ENCODE results near the gene ATAD3C.
"Not testable (repeated sequence)": the region's sequence is repeated elsewhere in the genome, so short reads cannot be mapped to it uniquely, and the experiment has no call there.

The ATAD3C gene

DNA sequence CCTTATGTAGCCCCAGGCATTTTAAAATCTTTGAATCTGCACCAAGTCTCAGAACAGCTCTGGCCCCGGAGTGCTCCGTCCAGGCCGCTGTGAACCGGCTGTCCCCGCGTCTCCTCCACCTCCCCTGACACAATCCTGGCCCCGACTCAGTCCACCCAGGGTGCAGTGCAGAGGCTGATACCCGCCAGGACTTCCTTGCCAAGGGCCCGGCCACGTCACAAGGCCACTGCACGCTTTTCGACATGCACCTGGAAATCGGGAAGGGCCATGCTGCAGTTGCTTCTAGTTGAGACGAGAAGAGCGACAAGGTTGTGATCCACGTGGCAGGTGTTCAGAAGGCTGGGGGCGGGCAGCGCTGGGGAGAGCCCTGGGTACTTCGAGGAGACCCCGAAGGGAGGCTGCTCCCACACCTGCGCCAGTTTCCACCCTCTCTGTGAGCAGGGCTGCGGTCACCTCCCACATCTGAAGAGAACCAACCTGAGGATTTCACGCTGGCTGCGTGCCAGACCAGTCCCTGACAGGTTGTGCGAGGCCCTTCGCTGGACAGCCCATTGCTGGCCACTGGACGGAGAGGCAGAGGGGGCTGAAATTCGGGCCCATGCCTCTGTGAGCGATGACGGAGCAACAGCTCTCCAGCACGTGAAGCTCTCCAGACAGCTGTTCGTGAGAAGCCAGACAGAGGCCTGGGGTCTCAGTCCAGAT lies 7.3 kb upstream of the ATAD3C start:
- no peak for DNase-seq (ENCODE audit: low read depth, low spot score)

DNA sequence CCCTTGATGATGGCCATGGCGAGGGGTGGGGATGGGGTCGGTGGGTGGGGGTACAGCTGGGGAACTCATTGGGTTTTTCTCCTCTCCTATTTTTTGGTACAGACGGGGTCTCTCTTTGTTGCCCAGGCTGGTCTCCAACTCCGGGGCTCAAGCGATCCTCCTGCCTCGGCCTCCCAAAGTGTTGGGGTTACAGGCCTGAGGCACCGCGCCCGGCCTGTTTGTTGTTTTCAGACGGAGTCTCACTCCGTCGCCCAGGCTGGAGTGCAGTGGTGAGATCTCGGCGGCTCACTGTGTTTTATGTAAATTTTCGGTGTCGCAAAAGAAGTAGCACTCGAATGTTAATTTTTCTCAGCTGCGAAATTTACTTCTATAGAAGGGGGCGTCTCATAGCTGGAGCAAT lies 2.9 kb upstream of the ATAD3C start:
- not testable (repeated sequence) for DNase-seq (ENCODE audit: low read depth, low spot score)

DNA sequence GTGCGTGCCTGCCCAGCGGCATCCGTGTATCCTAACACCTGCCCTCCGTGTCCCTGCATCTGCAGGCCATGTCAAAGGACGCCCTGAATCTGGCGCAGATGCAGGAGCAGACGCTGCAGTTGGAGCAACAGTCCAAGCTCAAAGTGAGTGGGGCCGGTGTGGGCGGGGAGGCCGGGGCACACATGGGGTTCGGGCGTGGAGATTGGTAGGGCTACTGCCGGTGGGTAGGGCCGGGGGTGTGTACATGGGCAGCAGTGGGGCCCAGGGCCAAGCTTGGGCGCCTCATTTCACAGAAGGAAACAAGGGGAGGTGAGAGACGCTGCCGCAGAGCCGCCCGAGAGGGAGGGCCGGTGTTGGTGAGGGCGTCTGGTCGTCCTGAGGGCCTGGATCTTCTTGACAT lies 1.1 kb downstream of the ATAD3C start:
- DNase-seq (ENCODE audit: low read depth, low spot score): not testable (repeated sequence)

DNA sequence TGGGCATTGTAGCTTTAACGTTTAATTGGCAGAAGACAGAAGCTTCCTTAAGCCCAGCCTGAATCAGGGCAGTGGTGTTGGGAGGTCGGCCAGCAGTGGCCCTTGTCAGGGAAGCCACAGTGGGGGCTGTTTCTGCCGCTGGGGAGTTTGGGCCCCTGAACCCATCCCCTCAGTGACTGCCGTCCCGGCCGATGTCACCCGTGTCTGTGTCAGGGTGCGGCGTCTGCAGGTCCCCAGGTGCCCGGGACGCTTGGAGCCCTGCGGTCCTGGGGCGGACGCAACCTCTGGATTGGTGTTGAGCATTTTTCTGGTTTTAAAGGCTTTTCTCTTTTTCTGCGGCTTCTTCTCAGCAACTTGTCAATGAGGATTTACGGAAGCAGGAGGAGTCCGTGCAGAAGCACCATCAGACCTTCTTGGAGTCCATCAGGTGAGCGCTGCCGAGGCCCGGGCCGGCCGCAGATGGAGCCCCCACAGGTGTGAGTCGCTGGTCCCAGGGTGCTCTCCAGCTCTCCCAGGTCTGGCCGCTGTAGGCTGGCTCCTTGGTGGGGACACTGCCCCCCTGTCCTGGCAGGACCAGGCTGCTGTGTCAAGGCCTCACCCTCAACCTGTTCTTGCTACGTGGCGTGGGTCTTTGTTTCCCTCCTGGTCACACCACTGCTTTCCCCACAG lies 2.3 kb downstream of the ATAD3C start:
- DNase-seq (ENCODE audit: low read depth, low spot score): no peak

DNA sequence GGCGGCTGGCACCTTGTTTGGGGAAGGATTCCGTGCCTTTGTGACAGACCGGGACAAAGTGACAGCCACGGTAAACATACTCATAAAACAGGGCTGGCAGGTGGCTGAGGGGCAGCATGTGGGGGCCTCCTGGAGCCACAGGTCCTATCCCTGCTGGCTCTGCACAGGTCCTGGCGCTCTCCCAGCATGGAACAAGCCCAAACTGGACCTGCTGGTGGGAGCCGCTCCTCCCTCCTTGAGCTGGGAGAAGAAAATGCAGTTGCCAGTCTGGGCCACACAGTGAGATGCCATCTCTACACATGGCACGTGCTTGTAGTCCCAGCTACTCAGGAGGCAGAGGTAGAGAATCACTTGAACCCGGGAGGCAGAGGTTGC lies 2.9 kb downstream of the ATAD3C start:
- DNase-seq (ENCODE audit: low read depth, low spot score): not testable (repeated sequence)

DNA sequence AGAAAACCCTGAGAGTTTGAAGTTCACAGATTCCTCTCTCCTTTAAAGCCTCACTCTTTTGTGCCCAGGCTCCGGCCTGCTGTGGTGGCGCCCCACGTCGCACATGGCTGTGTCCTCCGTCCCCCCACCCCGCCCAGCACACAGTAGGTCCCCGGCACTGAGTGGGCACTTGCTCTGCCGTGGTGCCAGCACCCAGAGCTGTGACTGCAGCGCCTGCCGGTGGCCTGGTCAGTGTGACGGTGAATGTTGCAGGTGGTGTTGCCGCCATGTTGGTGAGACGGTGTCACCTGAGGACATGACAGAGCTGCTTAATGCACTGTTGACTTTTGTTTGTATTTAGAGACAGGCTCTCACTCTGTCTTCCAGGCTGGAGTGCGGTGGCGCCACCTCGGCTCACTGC lies 3.4 kb downstream of the ATAD3C start:
- DNase-seq (ENCODE audit: low read depth, low spot score): no peak

DNA sequence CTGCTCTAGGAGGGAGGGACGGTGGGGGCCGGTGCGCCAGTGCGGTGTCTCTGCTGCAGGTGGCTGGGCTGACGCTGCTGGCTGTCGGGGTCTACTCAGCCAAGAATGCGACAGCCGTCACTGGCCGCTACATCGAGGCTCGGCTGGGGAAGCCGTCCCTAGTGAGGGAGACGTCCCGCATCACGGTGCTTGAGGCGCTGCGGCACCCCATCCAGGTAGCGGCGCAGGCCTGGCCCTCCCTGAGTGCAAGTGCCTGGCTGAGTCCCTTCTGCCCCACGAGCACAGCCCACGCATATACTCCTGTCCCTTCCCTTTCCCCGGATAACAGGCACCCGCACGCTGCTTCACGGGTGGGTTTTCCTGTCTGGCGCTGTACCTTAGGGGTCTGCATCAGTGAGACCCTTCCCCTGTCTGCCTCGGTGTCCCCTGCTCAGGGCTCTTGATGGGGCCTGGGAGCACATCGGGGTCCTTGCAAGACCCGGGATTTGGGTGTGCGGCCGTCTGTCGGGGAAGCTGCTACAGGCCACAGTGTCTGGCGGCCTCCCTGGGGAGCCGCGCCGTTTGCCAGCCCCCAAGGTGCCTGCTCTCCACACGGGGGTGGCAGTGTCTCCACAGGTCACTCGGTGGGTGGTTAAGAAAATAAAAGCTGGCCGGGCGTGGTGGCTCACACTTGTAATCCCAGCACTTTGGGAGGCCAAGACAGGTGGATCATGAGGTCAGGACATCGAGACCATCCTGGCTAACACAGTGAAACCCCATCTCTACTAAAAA lies 5.0 kb downstream of the ATAD3C start:
- DNase-seq (ENCODE audit: low read depth, low spot score): not testable (repeated sequence)

DNA sequence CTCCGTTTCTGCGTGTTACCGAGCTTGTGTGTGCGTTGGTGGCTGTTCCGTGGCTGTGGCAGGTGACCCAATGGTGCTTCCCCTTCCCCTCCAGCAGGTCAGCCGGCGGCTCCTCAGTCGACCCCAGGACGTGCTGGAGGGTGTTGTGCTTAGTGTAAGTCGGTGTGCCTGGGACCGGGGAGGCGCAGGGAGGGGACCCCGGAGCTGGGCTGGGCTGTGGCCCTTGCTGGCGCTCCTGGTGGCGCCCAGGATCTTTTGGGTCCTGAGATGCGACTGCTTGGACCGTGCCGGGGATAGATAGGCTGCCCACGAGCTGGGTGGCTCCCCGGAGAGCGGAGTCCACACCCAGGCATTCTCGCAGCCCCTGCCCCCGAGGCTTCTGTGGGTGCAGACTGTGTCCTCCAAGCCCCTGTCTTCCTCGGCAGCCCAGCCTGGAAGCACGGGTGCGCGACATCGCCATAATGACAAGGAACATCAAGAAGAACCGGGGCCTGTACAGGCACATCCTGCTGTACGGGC lies 5.9 kb downstream of the ATAD3C start:
- no peak for DNase-seq (ENCODE audit: low read depth, low spot score)

DNA sequence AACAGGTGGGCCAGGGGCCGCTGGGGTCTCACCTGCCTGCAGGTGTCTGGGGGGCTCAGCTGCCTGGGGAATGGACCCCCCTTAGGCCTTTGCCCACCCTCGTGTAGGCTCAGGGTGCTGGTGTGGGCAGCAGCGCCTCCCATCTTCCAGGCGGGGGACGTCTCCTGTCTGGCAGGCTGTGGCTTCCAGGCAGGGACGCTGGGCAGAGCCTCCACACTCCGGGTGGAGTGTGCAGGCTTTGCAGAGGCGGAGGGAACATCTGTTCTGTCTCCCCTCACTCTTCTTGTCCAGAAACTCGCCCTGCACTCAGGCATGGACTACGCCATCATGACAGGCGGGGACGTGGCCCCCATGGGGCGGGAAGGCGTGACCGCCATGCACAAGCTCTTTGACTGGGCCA lies 6.4 kb downstream of the ATAD3C start:
- DNase-seq (ENCODE audit: low read depth, low spot score): not testable (repeated sequence)

DNA sequence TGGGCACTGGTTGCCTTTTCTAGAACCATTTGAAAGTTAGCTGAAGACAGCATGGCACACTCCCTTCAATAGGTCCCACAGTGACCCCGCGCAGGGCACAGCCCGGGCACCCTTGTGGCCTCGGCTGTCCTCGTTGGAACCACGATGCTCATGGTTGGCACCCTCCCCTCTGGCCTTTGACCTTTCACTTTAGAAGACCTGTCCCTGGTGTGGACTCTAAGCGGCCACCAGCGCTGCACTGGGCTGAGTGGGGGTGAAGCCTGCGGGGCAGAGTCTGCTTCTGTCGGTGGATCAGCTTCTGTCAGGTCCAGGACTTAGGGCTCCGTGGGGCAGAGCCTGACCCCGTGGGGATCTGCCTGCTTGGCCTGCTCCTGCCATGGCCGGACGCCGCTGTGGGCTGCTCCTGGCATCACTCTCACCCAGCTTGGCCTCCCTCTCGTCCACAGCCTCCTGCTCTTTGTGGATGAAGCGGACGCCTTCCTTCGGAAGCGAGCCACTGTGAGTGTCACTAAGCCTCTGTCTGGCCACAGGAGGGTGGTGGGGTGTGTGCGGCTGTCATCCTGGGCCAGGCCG lies 7.3 kb downstream of the ATAD3C start:
- DNase-seq (ENCODE audit: low read depth, low spot score): not testable (repeated sequence)

DNA sequence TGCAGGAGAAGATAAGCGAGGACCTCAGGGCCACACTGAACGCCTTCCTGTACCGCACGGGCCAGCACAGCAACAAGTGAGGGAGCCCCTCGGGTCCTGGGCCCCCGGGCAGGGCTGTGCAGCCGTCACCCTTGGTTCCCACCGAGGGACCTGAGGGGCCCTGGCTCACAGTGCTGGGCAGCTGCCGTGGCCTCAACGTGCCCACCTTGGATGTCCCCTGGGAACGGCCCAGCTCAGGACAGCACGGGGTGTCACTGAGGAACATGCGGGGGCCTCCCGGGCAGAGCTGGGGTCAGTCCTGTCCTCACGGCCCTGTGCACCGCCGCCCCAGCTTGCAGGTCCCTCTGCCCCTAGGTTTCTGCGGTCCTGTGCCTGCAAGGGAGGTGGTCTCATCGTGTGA lies 9.7 kb downstream of the ATAD3C start:
- not testable (repeated sequence) for DNase-seq (ENCODE audit: low read depth, low spot score)

DNA sequence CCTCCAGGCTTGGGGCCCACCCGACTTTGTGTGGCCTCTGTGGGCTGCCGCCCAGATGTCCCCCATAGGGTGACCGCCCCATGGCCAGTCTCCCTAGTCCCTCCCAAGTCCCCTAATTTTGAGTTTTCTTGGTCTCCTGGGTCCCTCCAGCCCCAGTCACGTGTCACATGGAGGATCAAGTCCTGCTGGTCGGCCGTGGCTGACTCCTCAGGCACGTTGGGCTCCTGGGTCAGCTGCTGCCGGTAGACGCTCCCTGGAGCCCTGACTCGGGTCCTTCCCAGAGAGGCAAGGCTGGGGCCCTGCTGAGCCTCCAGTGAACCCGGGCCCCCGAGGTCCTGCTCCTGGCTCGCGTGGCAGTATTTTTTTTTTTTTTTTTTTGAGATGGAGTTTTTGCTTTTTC lies 10.2 kb downstream of the ATAD3C start:
- not testable (repeated sequence) for DNase-seq (ENCODE audit: low read depth, low spot score)

DNA sequence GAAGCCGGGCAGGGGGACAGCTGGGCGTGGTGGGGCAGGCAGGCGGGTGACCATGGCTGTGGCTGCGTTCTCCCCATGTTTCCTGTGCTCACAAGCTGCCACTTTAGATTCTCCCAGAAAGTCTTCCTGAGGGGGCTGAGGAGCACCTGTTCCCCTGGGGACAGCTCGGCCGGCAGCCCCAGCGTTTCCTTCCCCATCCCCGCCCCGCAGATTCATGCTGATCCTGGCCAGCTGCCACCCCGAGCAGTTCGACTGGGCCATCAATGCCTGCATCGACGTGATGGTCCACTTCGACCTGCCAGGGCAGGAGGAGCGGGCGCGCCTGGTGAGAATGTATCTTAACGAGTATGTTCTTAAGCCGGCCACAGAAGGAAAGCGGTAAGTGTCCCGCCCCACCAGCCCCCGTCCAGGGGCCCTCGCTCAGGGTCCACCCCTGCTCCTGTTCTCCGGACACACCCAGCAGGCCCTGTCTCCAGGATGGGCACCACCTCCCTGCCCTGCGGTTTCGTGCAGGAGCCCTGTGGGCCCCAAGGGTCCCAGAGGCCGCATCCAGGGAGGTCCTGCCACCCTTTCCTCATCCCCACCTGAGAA lies 11.1 kb downstream of the ATAD3C start:
- DNase-seq (ENCODE audit: low read depth, low spot score): no peak

DNA sequence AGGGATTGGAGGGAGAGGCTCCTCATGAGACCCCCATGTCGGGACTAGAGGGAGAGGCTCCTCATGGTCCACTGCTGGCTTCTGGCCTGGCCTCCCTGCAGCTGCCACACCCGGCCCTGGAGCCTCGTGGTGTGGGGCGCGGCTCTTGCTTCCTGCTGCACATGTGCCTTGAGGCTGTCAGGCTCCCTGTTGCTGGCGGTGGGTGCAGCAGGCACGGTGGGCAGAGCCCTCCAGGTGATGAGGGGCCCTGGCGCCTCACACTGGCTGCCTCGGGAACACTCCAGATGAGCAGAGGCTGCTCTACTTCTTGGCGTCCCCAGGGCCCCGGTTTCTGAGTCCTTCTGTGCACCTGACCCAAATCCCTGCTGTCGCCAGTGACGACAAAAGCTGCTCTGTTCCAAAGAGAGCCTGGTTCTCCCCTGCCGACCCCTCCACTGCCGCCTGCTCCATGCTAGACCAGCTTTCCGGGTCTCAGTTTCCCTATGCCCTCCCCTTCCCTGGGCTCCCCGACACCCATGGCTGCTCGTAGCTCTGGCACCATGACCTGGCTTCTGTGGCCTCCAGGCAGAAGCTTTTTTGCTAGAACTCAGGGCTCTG lies 12.3 kb downstream of the ATAD3C start:
- DNase-seq (ENCODE audit: low read depth, low spot score): no peak

DNA sequence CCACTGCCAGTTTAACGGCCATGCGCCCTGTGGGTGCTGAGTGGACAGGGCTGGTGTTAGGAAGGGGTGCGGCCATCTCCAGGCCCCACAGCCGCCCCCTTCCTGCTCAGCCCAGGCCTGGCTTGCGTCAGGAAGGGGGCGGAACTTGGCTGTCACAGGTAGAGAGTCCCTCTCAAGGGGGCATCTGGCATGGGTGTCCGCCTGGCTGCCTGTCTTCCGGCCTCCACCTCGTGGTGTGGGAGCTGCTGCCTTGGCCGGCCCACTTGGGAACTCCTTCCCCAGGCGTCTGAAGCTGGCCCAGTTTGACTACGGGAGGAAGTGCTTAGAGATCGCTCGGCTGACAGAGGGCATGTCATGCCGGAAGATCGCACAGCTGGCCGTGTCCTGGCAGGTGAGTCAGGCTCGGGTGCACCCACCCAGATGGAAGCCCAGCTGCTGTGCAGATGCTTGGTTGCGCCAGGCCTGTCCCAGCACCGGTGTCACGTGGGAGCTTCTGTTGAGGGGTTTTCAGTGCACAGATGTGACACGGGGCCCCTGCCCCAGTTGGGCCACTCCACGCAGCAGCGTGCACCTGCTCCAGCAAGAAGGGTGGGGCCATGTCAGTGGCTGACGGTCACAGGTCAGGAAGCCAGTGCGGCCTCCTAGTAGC lies 13.0 kb downstream of the ATAD3C start:
- no peak for DNase-seq (ENCODE audit: low read depth, low spot score)

DNA sequence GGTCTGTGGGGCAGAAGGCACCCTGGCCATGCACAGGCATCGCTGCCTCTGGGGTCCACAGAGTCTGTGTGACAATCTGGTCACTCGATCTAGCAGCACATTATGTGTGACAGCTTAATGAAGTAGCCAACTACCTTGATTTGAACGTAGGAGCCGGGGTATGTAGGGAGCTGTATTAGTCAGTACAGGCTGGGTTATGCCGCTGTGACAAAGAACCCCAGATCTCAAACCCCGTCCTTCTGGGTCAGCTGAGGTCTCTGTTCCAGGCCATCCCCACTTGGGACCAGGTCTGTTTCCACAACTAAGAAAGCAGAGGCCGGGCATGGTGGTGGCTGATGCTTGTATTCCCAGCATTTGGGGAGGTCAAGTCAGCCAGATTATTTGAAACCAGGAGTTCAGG lies 13.8 kb downstream of the ATAD3C start:
- DNase-seq (ENCODE audit: low read depth, low spot score): no peak

DNA sequence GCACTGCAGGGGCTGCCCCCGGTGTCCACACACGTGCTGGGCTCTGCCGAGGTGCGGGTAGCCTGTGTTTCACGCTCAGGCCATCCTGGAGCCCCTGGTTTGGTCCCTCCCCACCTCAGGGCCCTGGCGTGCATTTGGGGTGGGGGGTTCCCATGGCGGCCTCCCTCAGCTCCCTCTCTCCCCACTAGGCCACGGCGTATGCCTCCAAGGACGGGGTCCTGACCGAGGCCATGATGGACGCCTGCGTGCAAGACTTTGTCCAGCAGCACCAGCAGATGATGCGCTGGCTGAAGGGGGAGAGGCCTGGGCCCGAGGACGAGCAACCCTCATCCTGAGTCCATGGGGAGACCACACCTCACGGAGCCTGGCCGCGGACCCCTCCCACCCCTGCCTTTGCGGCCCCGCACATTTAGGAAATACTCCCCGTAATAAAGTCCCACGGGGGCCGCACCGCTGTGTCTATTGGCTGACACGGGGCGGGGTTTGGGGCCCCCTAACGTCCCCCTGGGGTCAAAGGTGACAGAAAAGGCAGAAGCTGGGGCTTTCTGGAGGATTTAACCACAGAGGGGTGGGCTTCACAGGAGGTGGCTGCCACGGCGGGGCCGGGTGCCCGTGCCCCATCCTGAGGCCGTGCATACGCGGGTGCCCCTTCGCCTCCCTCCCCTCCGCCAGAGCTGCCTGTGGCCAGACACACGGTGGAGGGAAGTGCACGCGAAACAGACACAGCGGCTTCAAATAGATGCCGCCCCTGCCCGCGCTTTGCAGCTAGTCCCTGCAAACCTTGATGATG lies 18.9 kb downstream of the ATAD3C start:
- not testable (repeated sequence) for DNase-seq (ENCODE audit: low read depth, low spot score)

DNA sequence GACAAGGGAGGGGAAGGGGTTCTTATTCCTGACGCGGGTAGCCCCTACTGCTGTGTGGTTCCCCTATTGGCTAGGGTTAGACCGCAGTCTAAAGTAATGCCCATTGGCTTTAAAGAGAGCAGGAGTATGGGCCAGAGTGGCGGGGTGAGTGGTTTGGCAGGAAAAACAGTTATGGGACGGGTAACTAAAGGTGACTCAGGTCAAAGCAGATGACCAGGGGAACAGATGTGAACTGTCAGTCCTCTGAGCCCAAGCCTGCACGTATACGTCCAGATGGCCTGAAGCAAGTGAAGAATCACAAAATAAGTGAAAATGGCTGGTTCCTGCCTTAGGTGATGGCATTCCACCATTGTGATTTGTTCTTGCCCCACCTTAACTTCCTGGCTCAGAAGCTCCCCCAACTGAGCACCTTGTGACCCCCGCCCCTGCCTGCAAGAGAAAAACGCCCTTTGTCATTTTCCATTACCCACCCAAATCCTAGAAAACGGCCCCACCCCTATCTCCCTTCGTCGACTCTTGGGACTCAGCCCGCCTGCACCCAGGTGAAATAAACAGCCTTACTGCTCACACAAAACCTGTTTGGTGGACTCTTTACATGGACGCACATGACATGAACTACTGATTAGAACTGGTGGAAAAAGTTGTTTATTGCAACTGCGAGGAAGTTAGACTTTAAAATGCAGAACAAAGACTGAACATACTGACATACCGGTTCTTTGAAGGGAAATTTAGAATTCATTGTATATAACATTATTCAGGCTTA lies 21.3 kb downstream of the ATAD3C start:
- no peak for DNase-seq (ENCODE audit: low read depth, low spot score)

DNA sequence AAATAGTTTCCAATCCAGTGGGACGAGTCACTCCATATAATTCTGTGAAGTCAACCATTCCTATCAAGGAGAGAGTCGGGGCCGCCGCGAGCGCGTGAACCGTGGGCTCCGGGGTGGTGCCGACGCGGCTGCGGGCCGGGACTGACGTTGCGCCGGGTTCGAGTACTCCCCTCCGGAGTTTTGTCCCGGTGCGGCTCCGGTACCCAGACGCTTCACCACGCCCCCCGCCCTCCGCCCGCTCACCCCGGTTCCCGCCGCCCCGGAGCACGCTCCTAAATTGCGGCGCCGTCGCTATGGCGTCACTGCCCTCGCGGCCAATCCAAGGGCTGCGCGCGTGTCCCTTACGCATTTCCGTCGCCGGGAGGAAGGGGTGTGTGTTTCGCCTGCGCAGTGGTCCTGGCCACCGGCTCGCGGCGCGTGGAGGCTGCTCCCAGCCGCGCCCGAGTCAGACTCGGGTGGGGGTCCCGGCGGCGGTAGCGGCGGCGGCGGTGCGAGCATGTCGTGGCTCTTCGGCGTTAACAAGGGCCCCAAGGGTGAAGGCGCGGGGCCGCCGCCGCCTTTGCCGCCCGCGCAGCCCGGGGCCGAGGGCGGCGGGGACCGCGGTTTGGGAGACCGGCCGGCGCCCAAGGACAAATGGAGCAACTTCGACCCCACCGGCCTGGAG lies 22.0 kb downstream of the ATAD3C start, which contains the start of gene ATAD3B:
Gene ATAD3B (plus strand): TSS at position 377 of the 664 bp plus-strand sequence. CDS start 120 bp downstream, at position 497.
- DNase-seq (ENCODE audit: low read depth, low spot score): peak; percentile 86
